ENCODE results near the gene ELMO1. TPM values are rescaled to one million over a fixed set of nuclear protein-coding genes. Genes with fewer than 3 reads are reported as not detected.

ELMO1 gene
- total RNA-seq, 1 donor from 2014 or later, result 0.13 TPM

DNA sequence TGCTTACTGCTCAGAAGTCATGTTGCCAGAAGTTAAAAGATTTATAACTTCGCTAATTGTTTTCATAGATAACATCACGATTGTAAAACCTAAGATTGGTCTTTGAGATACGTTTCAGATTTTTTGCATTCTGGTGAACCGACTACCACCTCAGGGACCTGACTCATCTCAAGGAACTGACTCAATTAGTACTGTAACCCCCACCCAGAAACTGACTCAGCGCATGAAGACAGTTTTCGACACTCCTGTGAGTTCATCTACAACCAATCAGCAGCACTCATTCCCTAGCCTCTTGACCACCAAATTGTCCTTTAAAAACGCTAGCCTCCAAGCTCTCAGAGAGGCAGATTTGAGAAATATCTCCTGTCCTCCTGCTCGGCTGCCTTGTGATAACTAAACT, 72.3 kb downstream of the ELMO1 start:
- DNase-seq (ENCODE audit: low read depth), result no peak

DNA sequence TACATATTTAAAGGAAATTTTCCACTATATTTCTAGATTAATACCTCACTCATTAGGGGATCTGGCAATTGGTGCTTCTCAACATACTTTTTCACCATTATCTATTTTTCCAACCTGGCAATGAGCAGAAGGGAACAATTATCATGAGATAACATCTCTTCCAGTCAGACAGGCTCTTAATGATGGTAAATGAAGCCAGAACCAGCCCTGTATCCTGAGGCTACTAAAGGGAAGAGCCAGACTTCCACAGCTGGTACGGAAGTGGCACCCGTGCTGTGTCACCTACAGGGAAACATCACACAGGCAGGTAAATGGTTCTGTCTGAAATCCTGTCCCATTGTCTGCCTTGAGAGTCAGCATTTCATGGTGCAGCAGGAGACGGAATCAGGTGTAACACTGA, 75.9 kb downstream of the ELMO1 start:
- DNase-seq (ENCODE audit: low read depth), result no peak

DNA sequence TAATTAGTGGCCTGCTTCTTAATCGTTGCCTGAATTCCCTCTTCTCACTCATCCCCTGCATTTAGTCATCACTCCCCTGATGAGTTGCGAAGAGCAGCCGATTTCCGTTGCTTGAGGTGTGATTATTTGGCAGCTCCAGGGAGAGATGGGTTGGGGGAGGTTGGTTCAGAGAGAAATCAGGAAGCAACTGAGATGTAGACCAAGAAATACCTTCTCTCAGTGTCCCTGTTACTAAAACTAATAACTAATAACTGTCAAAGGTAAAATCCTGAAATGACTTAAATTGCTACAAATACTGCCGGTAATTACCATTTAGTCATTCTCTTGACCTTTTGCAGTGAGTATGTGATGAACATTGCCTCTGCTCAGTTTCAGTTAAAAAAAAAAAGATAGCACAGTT, 76.9 kb downstream of the ELMO1 start:
- no peak for DNase-seq (ENCODE audit: low read depth)

DNA sequence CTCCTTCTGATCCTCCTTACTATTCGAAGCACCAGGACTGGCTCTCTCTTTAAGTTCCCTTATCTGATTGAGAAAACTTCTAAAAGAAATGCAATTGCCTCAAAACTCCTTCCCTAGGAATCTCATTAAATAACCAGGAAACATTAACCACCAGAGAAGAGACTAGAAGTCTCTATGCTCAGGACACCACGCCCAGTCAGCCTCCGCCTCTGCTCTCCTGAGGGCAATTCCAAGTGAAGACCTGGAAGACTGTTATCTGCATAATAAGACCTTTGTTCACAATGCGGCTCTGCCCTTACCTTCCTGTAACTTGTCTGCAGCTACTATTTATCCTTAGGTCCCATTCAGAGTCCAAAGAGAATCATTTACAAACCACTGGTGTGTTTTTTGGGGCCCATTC, 78.8 kb downstream of the ELMO1 start:
- DNase-seq (ENCODE audit: low read depth), result no peak

DNA sequence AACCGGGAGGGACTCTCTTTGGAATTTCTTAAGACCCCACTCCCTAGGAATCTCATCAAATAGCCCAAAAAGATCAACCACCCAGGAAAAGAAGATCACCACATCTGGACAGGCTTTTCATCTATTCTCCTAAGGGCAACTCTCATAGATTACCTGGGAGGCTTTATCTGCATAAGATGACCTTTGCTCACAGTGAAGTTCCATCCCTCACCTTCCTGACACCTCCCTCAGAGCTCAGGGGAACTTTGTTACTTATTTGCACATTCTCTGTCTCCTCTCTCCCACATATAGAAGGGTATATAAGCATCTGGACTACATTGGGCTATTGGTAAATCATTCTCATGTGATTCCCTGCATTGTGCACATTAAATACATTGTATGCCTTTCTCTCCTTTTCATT, 80.1 kb downstream of the ELMO1 start:
- DNase-seq (ENCODE audit: low read depth), result no peak

DNA sequence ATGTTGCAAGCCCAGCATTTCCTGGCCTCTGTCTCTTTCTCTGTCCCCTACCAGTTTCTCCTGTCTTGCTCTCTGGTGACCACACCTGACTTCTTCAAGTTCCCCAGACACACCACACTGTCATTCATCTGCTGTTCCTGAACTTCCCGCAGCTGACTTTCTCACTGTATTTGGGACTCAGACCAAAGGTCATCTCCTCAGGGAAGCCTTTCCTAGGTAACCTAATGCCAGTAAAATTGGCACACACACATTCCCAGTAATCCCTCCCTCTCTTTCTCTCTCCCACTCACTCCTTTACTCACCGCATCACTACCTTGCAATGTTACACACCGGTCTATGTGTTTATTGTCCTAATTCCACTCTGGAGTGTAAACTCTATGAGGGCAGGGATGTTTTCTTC, 81.7 kb downstream of the ELMO1 start:
- no peak for DNase-seq (ENCODE audit: low read depth)

DNA sequence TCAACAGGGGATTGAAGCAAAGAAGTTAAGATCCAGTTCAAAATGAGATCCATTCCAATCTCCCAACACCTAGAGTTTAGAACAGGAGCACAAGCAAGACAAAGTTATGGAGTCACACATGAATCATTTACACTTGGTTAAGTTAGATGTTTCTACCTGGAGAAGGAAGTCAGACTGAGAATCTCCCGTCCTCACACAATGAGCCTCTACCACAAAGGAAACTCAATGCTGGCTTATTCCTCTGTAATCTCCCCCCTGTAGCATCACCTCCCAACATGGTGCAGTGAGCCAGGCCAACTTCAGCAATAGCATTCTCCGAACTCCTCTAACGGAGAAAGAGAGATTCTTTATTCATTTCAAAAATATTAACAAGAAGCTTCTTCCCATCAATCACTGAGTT, 82.2 kb downstream of the ELMO1 start:
- no peak for DNase-seq (ENCODE audit: low read depth)

DNA sequence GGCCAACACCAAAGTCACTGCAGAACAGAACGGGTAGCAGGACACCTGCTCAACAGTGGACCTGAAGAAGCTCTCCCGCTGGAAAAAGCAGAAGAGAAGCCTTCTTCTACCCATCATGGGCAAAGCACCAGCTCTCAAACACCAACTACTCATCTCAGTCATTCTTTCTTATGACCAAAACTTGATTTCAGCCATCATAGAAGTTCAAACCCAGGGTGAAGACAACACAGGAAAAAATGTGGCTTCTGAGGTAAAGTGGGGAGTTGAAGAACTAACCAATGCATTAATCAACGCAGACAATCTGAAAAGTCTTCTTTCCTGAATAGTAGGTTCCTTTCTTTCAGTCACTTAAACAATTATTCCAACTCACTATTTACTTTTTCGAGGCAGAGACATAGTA, 83.3 kb downstream of the ELMO1 start:
- no peak for DNase-seq (ENCODE audit: low read depth)

DNA sequence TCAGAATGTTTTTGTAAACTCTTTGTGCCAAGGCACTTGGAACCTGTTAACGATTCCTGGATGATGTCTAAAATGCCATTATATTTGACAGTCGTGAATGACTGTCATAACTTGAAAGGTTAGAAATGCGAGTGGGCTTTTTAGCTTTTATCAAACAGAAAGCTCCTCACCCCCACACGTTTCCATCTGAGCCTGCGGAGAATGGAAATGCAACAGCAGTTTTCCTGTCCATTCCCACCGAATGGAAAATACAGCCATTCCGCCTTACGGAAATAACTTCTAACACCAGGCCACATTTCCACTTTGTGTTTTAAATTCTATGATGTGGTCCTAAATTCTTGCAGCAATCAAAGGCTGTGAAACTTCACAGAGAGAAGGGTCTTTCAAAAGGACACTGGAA, 83.8 kb downstream of the ELMO1 start:
- DNase-seq (ENCODE audit: low read depth), result no peak

DNA sequence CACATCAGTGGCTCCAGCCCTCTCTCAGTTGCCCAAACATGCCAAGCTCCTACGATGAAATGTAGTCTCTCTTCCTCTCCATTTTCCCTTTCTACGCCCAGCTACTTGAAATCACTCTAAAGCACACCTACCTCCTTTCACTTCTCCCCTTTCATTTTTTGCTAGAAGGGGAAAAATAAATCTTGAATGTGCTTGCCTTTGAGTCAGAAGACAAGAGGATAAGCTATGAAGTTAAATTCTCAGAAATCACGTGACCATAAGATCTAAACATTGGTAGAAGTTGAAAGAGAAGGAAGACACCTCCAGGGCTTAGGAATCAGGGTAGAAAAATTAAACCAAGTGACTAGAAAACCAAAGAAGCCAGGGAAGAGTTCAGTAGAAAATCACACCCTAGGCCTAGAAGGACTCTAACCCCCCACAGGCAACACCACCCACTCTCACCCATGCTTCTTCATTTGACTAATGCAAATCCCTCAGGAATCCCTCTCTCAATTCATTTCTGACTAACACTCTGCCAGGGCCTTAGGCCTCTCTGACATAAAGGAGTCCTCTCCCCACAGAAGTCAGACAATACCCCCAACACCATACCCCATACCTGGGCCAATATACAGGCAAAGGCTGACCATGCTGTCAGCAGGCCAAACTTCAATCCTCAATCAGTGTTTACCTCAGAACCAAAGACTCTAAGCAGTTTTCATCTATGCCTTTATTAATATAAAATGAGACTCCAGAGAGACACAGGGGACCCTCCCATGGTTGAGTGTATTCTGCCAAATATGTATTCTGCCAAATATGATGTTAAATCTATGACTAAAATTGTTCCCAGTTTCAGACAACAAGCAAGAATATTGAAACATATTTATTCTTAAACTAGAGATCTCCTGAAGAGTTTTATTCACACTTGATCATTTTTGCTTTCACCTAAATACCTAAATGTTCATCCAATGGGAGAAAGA, 84.8 kb downstream of the ELMO1 start:
- no peak for DNase-seq (ENCODE audit: low read depth)

DNA sequence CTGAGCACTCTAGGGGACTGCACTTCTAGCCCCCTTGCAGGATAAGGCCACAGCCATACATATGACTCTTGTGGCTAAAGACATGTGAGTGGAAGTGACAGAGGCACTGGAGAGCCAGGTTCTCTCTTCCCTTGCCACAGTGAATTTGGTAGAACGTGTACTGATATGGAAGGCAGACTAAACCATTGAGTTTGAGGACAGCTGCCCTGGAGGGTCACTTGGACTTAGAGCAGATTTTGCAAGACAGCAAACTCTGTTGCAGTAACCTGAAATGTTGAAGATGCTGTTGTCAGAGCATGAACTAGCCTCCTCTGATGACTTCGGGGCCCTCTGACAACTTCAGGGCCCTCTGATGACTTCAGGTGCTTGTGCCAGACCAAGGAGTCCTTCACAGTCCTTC, 85.9 kb downstream of the ELMO1 start:
- no peak for DNase-seq (ENCODE audit: low read depth)

DNA sequence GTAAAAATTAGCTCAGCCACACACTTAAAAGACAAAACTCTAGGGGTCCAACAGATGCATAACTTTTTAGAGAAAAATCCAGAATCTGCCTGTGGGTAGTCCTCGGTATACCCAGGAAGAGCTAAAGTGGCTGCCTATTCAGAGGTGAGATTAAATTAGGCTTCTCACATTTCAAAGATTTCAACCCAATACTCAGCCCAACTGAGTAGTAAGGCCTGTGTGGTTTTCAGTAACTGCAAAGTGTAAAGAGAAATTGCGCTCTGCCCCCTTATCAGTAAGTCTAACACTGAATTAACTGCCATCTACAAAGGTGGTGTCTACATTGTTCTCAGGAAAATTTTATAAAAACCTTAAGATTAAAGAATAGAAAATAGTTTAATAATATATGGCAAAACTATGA, 88.2 kb downstream of the ELMO1 start:
- DNase-seq (ENCODE audit: low read depth), result no peak

DNA sequence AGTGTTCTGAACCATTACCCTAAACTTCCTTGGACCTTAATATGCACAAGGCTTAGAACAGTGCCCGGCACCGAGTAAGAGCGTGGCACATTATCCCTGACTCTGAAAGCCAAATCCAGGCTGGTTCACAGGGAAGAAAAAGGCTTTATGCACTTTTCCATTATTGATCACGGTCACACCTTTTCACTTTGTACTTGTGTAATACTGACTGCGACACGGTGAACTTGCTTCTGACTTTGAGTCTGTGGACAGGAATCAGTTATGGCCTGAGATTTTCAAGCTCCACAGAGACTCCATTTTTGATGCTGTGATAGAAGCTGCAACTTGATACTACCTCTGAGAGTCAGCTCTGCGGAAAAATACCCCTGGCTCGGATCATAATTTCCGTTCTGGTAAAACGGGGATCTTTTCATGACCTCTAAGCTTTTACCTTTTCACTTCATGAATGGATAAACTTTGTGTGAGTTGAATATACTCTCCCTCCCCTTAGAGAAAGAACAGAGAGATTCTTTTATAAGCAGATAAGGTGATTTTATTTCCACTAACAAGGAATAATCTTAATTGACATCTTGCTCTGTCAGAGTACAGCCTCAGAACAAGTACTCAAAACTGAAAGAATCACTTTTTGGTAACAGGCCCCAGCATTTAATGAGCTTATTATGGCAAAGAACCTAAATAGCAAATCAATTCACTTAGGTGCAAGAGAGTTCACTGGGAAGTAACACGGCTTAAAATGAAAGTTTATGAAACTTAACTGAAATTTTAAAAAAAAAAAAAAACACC, 88.8 kb downstream of the ELMO1 start:
- DNase-seq (ENCODE audit: low read depth), result no peak

DNA sequence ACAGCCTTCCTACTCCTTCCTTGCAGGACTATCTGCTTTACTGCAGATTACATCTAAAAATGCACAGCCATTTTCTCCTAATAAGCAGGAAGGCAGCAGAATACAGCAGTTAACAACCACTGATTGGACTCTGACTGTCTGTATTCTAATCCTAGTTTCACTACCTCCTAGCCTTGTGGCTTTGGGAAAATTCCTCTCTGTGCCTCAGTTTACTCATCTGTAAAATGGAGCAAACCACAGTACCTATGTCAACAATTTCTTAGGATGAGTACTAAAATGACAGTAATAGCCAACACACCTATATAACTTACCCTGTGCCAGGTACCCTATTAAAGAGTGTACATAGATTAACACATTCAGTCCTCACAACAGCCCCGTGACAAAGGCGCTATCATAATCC, 89.5 kb downstream of the ELMO1 start:
- DNase-seq (ENCODE audit: low read depth), result no peak

DNA sequence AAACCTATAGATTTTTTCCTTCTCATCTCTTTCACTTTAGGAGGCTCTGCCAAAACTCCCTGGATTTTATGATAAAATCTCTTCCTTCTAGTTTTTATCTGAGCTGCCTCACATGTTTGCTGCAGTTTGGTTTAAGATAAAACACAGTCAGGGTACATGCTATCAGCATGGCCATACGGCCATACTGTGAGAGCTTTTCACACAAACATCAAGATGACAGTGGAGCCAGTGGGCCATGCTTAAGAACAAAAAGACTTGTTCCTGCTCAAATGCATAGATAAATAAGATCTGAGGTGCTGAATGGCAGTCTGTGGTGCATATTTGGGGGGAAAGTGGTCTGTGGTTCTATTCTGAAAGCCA, 91.0 kb downstream of the ELMO1 start:
- no peak for DNase-seq (ENCODE audit: low read depth)

DNA sequence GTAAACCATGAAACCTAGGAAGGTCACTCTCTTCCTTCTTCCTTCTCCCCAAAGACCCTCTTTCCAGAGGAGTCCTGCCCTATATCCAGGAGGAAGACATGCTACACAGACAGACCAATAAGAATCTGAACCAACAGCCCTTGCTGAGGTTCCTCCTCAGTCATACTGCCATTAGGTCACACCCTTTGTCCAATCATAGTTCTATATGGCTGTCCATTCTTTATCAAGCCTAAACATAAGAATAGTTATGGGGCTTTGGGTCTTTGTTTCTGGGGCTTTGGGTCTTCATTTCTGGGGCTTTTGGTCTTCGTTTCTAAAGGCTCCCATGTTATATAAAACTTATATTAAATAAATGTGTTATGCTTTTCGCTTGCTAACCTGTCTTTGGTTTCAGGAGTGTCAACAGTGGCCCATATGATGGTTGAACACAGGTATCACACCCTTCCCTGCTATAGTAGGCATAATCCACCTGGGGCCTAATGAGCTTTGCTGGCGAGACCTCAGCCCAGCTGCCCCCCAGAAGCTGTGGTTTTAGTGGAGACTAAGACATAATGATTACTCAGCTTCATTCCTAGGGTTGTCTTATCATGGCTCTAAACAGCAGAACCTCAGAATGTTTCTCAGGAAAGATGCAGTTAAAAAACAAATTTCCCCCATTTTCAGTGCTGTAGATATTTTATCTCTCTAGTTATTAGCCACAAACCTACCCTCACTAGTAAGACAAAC, 91.6 kb downstream of the ELMO1 start:
- no peak for DNase-seq (ENCODE audit: low read depth)

DNA sequence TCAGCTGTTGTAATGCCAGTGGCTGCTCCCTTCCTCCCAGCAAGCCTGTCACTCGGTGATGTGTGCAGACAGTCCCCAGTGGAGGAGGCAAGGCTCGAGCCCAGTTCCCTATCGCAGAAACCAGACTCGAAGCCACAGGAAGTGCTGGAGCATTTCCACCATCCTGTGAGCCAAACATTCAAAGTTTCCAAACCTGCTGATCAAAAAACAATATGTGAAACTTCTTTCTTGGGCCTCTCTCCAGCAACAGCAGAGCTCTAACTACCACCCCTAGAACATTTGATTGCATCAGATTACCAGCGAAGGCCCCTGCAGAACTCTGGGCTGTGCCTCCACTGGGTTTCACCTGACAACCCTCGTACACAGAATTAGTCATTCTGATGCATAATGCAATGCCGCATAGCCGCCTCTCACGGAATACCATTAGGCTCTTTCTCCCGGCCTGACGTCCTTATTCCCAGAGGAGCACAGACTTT, 94.0 kb downstream of the ELMO1 start:
- no peak for DNase-seq (ENCODE audit: low read depth)

DNA sequence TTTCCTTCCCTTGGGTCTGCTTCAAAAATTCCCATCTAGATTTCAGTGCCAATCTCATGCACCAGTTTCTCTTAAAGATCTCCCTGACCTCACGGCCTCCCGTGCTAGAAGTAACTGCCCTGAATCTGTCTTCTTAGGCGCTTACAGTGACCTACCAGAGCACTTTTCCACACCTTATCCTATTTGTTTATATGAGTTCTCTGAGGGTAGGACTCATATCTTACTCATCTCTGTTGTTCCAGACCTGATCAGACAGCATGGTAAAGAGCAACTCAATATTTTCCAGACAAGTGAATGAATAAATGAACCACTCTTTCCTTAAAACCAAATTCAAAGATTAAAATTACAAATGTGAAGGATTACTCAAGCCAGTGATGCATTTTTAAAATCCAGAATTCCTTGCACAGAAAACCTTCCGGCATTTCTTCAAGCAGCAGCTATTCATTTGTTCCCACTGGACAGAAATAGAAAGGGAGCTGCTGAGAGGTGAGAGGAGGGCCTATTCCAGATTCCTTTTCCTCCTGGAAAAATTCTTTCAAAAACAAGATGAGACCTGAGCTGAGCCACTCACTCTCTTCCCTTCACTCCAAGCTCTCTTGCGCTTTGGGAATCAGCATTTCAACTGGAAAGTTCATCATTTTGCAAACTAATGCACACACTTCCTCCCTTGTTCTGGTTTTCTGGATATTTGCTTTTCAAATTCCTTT, 94.6 kb downstream of the ELMO1 start:
- no peak for DNase-seq (ENCODE audit: low read depth)

DNA sequence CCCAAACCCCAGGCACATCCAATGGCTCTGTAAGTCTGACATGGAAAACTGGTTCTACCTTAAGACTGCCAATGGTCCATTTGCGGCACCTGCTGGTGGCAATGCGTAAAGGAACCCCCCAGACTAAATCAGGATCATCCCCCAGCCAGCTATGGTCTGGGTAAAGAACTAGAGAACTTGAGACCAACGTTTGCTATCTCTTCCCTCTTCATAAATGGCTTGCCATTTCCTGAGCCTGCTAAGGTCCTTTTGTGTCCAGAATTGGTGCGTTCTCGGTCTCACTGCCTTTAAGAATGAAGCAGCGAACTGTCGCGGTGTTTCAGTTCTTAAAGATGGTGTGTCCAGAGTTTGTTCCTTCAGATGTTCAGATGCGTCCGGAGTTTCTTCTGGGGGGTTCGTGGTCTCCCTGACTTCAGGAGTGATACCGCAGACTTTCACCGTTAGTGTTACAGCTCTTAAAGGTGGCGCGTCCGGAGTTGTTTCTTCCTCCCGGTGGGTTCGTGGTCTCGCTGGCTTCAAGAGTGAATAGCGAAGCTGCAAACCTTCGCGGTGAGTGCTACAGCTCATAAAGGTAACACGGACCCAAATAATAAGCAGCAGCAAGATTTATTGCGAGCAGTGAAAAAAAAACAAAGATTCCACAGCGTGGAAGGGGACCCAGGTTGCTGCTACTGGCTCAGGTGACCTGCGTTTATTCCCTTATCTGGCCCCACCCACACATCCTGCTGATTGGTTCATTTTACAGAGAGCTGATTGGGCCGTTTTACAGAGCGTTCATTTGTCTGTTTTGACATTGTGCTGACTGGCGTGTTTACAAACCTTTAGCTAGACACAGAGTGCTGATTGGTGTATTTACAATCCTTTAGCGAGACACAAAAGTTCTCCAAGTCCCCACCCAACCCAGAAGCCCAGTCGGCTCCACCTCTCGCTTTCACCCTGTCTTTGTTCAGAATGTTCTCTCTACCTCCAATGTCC, 95.4 kb downstream of the ELMO1 start:
- no peak for DNase-seq (ENCODE audit: low read depth)

Measured in myocyte (in vitro differentiated cells).